Measurements from ENCODE around the gene UTP25. TPM values are rescaled to one million over a fixed set of nuclear protein-coding genes. Genes with fewer than 3 reads are reported as not detected.

UTP25 gene
- total RNA-seq, 1 experiment from 2014 or later, result 9.5 TPM

DNA sequence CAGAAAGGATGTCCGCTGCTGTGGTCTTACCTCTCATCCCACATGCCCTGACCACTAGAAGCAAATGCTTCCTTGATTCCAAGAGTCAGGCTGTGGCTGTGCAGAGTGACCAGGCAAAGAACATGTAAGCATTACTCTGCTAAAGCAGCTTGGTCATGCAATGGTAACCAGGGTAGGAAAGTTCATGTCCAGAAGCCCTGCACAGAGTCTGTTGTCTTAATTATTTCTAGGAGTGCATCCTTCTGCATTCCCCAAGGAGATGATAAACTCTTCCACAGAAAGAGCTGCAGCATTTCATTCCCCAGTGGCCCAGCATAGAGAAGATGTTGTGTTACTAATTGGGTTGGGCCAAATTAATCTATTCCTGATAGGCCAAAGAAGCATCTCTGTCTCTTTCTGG is 10.1 kb upstream of the UTP25 start:
- TF ChIP-seq, protein P1, sequence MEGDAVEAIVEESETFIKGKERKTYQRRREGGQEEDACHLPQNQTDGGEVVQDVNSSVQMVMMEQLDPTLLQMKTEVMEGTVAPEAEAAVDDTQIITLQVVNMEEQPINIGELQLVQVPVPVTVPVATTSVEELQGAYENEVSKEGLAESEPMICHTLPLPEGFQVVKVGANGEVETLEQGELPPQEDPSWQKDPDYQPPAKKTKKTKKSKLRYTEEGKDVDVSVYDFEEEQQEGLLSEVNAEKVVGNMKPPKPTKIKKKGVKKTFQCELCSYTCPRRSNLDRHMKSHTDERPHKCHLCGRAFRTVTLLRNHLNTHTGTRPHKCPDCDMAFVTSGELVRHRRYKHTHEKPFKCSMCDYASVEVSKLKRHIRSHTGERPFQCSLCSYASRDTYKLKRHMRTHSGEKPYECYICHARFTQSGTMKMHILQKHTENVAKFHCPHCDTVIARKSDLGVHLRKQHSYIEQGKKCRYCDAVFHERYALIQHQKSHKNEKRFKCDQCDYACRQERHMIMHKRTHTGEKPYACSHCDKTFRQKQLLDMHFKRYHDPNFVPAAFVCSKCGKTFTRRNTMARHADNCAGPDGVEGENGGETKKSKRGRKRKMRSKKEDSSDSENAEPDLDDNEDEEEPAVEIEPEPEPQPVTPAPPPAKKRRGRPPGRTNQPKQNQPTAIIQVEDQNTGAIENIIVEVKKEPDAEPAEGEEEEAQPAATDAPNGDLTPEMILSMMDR (IDR thresholded peaks at IDR 0.05; ENCODE audit: insufficient read depth in 1 of 2, low read depth in 1 of 2, low read length in 1 of 2, severe bottlenecking in 1 of 2, unreplicated experiment in 1 of 2), result no peak
- Histone ChIP-seq H3K4me1 (0 out of 2 replicates have a peak, but pooled peaks cover 4% of the 10 kb centered on the region), H3K36me3 (ENCODE audit: control insufficient read depth, insufficient read depth, low read length) (no peaks in the 10 kb centered on the region), H3K9me3 (no peaks in the 10 kb centered on the region), H3K4me3 (ENCODE audit: low read depth, low read length) (no peak overlapping the region), H3K27me3 (replicated peaks; ENCODE audit: control insufficient read depth, insufficient read depth, low read length) (no peaks in the 10 kb centered on the region)
- intact Hi-C loops (cut with micrococcal nuclease; ENCODE audit: unreplicated experiment), result no loop called here
- no peaks in the 10 kb centered on the region for H3K9me3 Mint-ChIP-seq (ENCODE audit: unreplicated experiment)
- no peaks in the 10 kb centered on the region for H3K36me3 Mint-ChIP-seq (ENCODE audit: insufficient read depth, unreplicated experiment)
- no TSS peak for BruUV-seq (replicated peaks)
- POLR2A ChIA-PET, result no interaction called here
- no peak overlapping the region for H3K27ac Mint-ChIP-seq (ENCODE audit: unreplicated experiment)
- no peaks in the 10 kb centered on the region for H3K27me3 Mint-ChIP-seq (ENCODE audit: insufficient read depth, unreplicated experiment)
- H3K4me3 Mint-ChIP-seq (ENCODE audit: unreplicated experiment), result no peak overlapping the region
- no peak for DNase-seq
- peaks cover 10% of the 10 kb centered on the region for H3K4me1 Mint-ChIP-seq (ENCODE audit: low read depth, unreplicated experiment)
- CTCF ChIA-PET, result no interaction called here

- Mint-ChIP-seq H3K27ac (ENCODE audit: unreplicated experiment) (no peak overlapping the region), H3K27me3 (ENCODE audit: insufficient read depth, unreplicated experiment) (peaks cover 2% of the 10 kb centered on the region), H3K36me3 (ENCODE audit: insufficient read depth, unreplicated experiment) (no peaks in the 10 kb centered on the region), H3K9me3 (ENCODE audit: unreplicated experiment) (no peaks in the 10 kb centered on the region), H3K4me3 (ENCODE audit: unreplicated experiment) (no peak overlapping the region), H3K4me1 (ENCODE audit: low read depth, unreplicated experiment) (peaks cover 15% of the 10 kb centered on the region)
- no peaks in the 10 kb centered on the region for H3K36me3 ChIP-seq (ENCODE audit: control insufficient read depth, insufficient read depth, low read length)
- TF ChIP-seq, protein P1 (IDR thresholded peaks at IDR 0.05; ENCODE audit: insufficient read depth in 1 of 2, low read depth in 1 of 2, low read length in 1 of 2, severe bottlenecking in 1 of 2, unreplicated experiment in 1 of 2), result no peak
- POLR2A ChIA-PET, result no interaction called here
- no peak overlapping the region for H3K4me3 ChIP-seq (ENCODE audit: low read depth, low read length)
- H3K27me3 ChIP-seq (replicated peaks; ENCODE audit: control insufficient read depth, insufficient read depth, low read length), result no peaks in the 10 kb centered on the region
- CTCF ChIA-PET, result interaction anchor here (1.8 kb wide), 1 partner anchor 13 kb away, joined by 4 read pairs; the partner anchor contains the start of gene IRF6
- 0 out of 2 replicates have a peak, but pooled peaks cover 4% of the 10 kb centered on the region for H3K4me1 ChIP-seq
- H3K9me3 ChIP-seq, result no peaks in the 10 kb centered on the region
- DNase-seq, result no peak
- intact Hi-C loops (cut with micrococcal nuclease; ENCODE audit: unreplicated experiment), result no loop called here
- BruUV-seq (replicated peaks), result no TSS peak
These were observed 8.7 kb upstream of the UTP25 start for GRCh38 chr1:209819058-209819457.

DNA sequence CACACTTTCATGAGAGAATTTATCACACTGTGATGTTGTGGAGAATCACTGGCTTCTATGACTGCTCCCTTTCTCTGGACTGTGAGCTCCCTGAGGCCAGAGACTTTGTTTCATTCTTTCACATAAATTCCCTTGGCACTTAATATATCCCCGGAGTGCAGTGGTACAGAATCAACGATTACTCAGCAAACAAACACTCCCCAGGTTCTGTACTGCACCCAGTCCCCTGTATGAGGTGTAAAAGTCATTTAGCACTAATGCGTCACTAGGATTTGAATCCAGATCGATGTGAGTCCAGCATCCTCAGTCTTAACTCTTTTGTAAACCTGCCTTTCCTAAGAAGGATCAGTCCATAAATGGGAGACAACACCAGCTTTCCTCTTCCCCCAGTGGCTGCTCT is 6.8 kb upstream of the UTP25 start:
- Mint-ChIP-seq H3K4me3 (ENCODE audit: unreplicated experiment) (no peak overlapping the region), H3K36me3 (ENCODE audit: insufficient read depth, unreplicated experiment) (no peaks in the 10 kb centered on the region), H3K27ac (ENCODE audit: unreplicated experiment) (no peak overlapping the region), H3K9me3 (ENCODE audit: unreplicated experiment) (no peaks in the 10 kb centered on the region), H3K27me3 (ENCODE audit: insufficient read depth, unreplicated experiment) (peaks cover 2% of the 10 kb centered on the region), H3K4me1 (ENCODE audit: low read depth, unreplicated experiment) (peaks cover 24% of the 10 kb centered on the region)
- ChIA-PET POLR2A (interaction anchor here (0.5 to 0.6 kb wide), 2 partner anchors 13 to 553 kb away, joined by 4 to 5 read pairs; no protein-coding TSS in a partner anchor), CTCF (no interaction called here)
- Histone ChIP-seq H3K4me3 (ENCODE audit: low read depth, low read length) (no peak overlapping the region), H3K36me3 (ENCODE audit: control insufficient read depth, insufficient read depth, low read length) (no peaks in the 10 kb centered on the region), H3K4me1 (peaks cover 11% of the 10 kb centered on the region), H3K9me3 (no peaks in the 10 kb centered on the region), H3K27me3 (replicated peaks; ENCODE audit: control insufficient read depth, insufficient read depth, low read length) (no peaks in the 10 kb centered on the region)
- intact Hi-C loops (cut with micrococcal nuclease; ENCODE audit: unreplicated experiment), result no loop called here
- BruUV-seq (replicated peaks), result no TSS peak
- TF ChIP-seq, protein P1 (IDR thresholded peaks at IDR 0.05; ENCODE audit: insufficient read depth in 1 of 2, low read depth in 1 of 2, low read length in 1 of 2, severe bottlenecking in 1 of 2, unreplicated experiment in 1 of 2), result no peak
- DNase-seq, result no peak
